T-helper 2 cell (primary cell): ENCODE results near the gene CENPB.
A peak's percentile ranks its signal among the peaks of the same experiment; 100 is the strongest.

Source experiments
- DNase-seq, 5 experiments: peaks; one replicate each; pipeline versions ENCODE4 v3.0.0 to v3.0.0-alpha.2; 2012 to 2022

CENPB gene

GRCh38 chr20:3788685-3789155 is 2.2 kb upstream of the CENPB start:
- peak in 1 of 5 experiments; percentile 35 for DNase-seq

GRCh38 chr20:3787324-3788014 is 929 bp upstream of the CENPB start:
- DNase-seq: no peak

DNA sequence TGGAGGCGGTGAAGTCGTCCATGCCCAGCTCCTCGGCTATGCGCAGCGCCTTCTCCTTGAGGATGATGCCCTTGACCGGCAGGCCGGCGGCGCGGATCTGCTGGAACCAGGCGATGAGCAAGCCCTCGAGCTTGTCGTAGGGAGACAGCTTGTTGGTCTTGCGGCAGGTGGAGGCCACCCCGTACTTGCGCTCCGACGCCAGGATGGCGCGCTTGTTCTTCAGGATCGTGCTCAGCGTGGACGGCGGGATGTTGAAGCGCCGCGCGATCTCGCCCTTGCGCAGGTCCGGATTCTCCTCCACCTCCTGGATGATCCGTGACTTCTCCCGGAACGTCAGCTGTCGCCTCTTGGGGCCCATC is 435 bp downstream of the CENPB start:
- DNase-seq: peak in 2 of 5 experiments; percentile 34 to 74

- DNase-seq: no peak
These were observed 1.1 kb downstream of the CENPB start for GRCh38 chr20:3785240-3786125.

- no peak for DNase-seq
These were observed 1.7 kb downstream of the CENPB start for GRCh38 chr20:3784863-3785239.

DNA sequence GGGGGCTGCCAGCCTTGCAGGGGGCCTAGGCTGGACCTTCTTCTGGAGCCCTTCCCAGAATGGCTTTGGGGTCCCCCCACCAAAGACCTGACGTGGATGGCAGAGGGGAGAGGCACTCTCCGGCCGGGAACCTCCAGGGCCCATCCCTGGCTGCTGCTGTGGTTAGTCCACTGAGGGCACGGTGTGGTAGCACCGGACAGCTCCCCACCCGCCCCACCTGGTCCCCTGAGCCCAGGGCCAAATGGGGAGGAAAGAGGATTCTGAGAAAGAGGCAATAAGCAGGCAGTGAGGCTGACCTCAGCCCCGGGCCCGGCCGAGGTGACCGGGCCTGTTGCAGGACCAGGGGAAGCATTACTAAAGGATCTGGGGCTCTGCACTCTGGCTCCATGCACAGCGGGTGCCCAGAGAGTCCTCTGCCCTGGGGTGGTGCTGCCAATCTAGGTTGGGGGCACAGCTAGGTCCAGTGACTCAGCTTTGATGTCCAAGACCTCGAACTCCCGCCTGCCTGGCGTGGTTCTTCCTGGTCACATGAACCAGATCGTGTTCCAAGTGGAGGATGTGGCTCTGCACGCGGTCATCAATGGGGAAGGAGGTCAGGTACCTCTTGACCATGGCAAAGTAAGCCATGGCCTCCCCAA is 2.2 kb downstream of the CENPB start:
- no peak for DNase-seq

DNA sequence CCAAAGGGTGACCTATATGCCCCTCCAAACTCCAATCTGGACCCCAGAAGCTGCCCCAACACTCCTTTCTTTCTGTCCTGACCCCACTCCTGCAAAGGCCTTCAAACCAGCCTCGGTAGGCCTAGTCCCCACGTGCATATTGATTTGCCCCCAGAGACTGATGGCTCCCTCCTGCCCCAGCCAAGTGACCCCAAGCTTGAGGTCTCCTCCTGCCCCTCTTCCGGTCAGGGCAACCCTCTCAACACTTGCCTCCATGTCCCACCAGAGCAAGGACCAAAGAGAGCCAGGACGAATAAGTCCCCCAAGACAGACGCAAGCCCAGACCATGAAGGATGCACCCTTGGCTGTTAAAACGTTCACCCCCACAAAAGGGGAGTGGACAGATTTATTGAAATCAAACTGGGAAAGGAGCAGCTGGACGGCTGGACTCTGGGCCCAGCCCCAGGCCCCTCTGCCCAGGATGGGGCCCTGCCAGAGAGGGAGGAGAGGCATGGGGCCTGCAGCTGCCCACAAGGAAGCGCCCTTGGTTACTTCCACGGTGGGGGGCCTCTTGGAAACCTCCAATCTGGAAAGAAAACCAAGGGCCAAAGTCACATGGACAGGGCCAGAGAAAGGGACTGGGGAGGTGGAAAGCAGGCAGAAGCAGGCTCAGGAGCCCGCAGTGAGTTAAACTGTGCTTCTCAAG is 2.9 kb downstream of the CENPB start:
- no peak for DNase-seq

DNA sequence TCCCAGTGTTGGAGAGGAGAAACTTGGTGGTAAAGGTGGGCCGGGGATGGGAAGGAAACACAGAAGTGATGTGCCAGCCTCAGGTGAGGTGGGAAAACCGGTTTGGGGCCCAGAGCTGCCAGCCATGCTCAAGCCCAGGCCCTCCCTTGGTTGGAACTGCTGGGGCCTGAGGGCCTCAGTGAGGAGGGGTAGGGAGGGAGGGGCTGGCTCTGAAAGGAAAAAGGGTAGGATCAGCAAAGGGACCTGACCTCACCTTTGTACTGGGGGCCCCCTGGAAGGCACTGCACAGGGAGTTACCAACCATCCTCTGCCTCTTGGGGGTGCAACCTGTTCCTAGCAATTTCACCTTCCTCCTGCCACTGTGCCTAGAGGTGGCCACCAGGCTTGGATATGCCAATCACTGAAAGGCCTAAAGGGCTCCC is 3.5 kb downstream of the CENPB start:
- no peak for DNase-seq

DNA sequence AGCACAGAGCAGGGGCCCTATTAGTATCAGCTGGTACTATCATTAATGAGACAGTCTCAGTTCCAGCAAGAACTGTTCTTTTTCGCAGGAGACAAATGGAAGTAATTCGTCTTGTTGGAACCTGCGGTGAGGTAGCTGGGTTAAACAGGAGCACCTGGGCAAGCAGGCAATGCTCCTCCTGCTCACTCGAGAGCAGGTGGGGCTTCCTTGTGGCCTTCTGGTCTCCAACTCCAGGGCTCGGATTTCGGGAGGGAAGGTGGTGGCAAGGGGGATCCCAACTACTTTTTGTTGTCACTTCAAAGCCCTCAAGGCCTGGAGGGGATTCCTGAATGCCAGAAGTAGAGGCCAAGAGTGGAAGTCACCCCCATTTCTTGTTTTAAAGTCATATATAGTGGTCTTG is 3.9 kb downstream of the CENPB start:
- DNase-seq: no peak

DNA sequence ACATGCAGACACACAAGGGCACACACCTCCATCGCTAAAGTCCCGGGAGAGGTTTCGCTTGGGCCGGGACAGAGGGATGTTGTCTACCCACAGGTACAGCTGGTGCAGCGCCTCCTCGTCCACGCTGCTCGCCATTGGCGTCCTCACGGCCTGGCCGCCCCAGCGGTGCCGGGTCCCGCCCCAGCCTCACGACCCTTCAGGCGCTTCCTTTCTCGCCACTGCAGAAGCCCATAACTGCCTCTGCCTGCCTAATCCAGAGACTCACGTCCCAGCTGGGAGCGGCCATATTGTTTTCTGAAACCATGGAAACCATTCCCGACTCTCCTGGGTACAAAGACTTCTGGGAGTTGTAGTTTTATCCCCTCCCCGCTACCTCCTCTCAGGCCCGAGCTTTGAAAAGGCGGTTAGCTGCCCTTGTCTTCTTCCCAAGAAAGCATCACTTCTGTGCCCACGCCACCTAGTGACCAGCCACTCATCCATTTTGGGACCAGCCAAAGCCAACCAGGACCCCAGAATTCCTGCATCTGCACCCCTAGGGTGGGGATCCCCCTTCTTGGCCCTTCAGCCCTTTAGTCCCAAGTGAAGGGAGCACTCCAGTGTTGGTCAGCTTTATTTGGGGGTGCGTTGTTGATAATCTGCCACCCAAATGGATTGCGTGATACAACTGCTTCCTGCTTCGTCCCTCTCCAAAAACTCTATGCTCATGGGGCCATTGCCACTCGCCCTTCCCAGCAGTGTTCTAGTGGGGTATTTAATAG is 5.2 kb downstream of the CENPB start, which contains the start of gene SPEF1:
SPEF1 (minus strand) TSS at position 296 of the 758 bp plus-strand sequence; CDS start at position 135, 161 bp downstream.
- DNase-seq: peak in 3 of 5 experiments; percentile 24 to 70 (median 39)

GRCh38 chr20:3778976-3779375 is 7.6 kb downstream of the CENPB start:
- no peak for DNase-seq

- DNase-seq: peak in 3 of 5 experiments; percentile 37 to 70 (median 45)
These were observed 8.6 kb downstream of the CENPB start for GRCh38 chr20:3777716-3778629.

GRCh38 chr20:3777381-3777715 is 9.2 kb downstream of the CENPB start:
- peak in 1 of 5 experiments; percentile 47 for DNase-seq

GRCh38 chr20:3775457-3776108 is 11.0 kb downstream of the CENPB start:
- no peak for DNase-seq

- DNase-seq: no peak
These were observed 14.9 kb downstream of the CENPB start for GRCh38 chr20:3771552-3772058.

DNA sequence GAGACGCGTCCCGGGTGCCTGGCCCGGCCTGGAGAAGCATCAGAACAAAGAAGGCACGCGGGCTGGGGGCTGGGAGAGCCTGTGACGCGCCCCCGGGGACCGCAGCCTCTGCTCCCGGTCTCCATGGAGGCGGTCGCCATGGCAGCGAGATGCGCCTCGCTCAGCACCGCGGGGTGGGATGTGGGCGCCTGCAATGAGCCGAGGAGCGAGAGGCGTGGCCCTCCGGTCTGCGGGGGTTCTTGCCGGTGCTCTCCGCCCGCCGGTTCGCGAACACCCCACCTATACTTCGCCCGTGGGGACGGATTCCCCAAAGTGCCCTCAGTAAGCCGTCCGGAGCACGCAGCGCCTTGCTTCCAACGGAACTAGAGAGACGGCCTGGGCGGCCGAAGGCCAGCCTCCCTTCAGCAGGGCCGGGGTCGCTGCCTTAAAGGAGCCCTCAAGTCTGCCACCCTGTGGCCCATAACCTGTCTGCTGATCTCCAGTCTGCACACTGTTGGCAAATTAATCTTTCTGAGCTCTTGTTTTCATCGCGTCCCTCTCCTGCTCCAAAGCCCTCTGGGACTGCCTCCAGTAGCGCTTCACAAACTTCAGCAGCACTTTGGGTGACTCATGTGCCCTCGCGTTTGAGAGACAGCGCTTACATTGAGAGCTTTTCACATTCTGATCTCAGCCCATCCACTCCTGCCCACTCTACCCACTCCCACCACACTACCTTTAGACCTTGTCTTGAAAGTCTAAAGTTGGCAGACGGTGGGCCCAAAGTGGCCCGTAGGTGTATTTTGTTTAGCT is 18.0 kb downstream of the CENPB start:
- DNase-seq: peak; percentile 70 to 89 (median 88)

GRCh38 chr20:3767427-3768341 is 18.9 kb downstream of the CENPB start, which contains the start of gene ADISSP:
Gene ADISSP (minus strand): TSS chr20:3767753. CDS start chr20:3760100, 7,653 bp downstream.
- peak; percentile 93 to 99 (median 96) for DNase-seq

- no peak for DNase-seq
These were observed 19.5 kb downstream of the CENPB start for GRCh38 chr20:3767110-3767426.
